Peyer's patch (tissue), 4 donors: ENCODE data around the gene CLEC2L. TPM values are rescaled to one million over a fixed set of nuclear protein-coding genes. Genes with fewer than 3 reads are reported as not detected.

ENCODE experiments used
- DNase-seq, 3 donors: peaks; one replicate each; pipeline ENCODE4 v3.0.0-alpha.2; 2017 to 2019
- H3K27ac ChIP-seq, 4 donors: fragments of 200-600 bp; sonication (generic); one replicate each; pipeline ENCODE4 v1.5.1; 2016 to 2019
- H3K27me3 ChIP-seq, 2 donors: fragments of 200-600 bp; sonication (generic); one replicate each; pipeline ENCODE4 v1.5.1; 2019
- H3K36me3 ChIP-seq, 3 donors: fragments of 200-600 bp; sonication (generic); one replicate each; pipeline ENCODE4 v1.5.1; 2016 to 2019
- H3K4me1 ChIP-seq, 4 donors: fragments of 200-600 bp; sonication (generic); one replicate each; pipeline ENCODE4 v1.5.1; 2016 to 2019
- H3K4me3 ChIP-seq, 4 donors: fragments of 200-600 bp; sonication (generic); 1 replicate in 3 of 4; 2 replicates in 1 of 4; pipeline ENCODE4 v1.5.1; 2016 to 2019; ENCODE audit warnings: mild to moderate bottlenecking in 1 of 4
- H3K9me3 ChIP-seq, 4 donors: fragments of 200-600 bp; sonication (generic); one replicate each; pipeline ENCODE4 v1.5.1; 2016 to 2019; ENCODE audit warnings: mild to moderate bottlenecking in 1 of 4
- CTCF ChIP-seq, 6 experiments: fragments of 450-650 bp in 4 of 6; fragments of 200-600 bp in 2 of 6; sonication (generic) in 1 of 6; IDR thresholded peaks; one replicate each; pipeline ENCODE4 v1.5.1; 2017 to 2019; ENCODE audit warnings: antibody characterized with exemption in 6 of 6, mild to moderate bottlenecking in 3 of 6, moderate library complexity in 1 of 6
- POLR2A ChIP-seq, 2 donors: fragments of 450-650 bp; IDR thresholded peaks; one replicate each; pipeline ENCODE4 v1.5.1; 2017; ENCODE audit warnings: antibody characterized with exemption in 2 of 2, mild to moderate bottlenecking in 2 of 2, moderate library complexity in 2 of 2
- total RNA-seq, 4 donors: library from RNA; depleted of rRNA; stranded (reverse); fragments of >200 nt; gene quantifications; one replicate each; pipeline ENCODE4 v1.1.0, GENCODE V29; 2016

Gene CLEC2L
- total RNA-seq, 4 donors from 2014 or later: not detected

GRCh38 chr7:139572704-139573385 is 49.4 kb downstream of the CLEC2L start:
- no peak for DNase-seq
- no peaks in the 10 kb centered on the region for H3K9me3 ChIP-seq
- H3K27me3 ChIP-seq: no peaks in the 10 kb centered on the region
- no peaks in the 10 kb centered on the region for H3K4me1 ChIP-seq
- H3K36me3 ChIP-seq: peaks cover 0 to 60% (median 0%) of the 10 kb centered on the region in 3 donors
- no peak overlapping the region for H3K4me3 ChIP-seq
- no peak overlapping the region for H3K27ac ChIP-seq
- TF ChIP-seq POLR2A (IDR thresholded peaks at IDR 0.05) (no peak), CTCF (IDR thresholded peaks at IDR 0.05) (no peak)

- H3K4me1 ChIP-seq: no peaks in the 10 kb centered on the region
- TF ChIP-seq CTCF (IDR thresholded peaks at IDR 0.05): no peak
- DNase-seq: no peak
- no peak overlapping the region for H3K4me3 ChIP-seq
- peaks cover 0 to 67% (median 0%) of the 10 kb centered on the region in 3 donors for H3K36me3 ChIP-seq
- H3K27me3 ChIP-seq: no peaks in the 10 kb centered on the region
- no peaks in the 10 kb centered on the region for H3K9me3 ChIP-seq
- H3K27ac ChIP-seq: no peak overlapping the region
These were observed 50.4 kb downstream of the CLEC2L start for GRCh38 chr7:139573871-139574270.

GRCh38 chr7:139574618-139575337 is 51.3 kb downstream of the CLEC2L start:
- no peak for DNase-seq
- Histone ChIP-seq H3K27me3 (no peaks in the 10 kb centered on the region), H3K27ac (no peak overlapping the region), H3K36me3 (peaks cover 0 to 61% (median 0%) of the 10 kb centered on the region in 3 donors), H3K4me1 (no peaks in the 10 kb centered on the region), H3K9me3 (no peaks in the 10 kb centered on the region), H3K4me3 (no peak overlapping the region)
- TF ChIP-seq POLR2A (IDR thresholded peaks at IDR 0.05) (no peak), CTCF (IDR thresholded peaks at IDR 0.05) (no peak)

GRCh38 chr7:139575338-139575680 is 51.8 kb downstream of the CLEC2L start:
- Histone ChIP-seq H3K27me3 (no peaks in the 10 kb centered on the region), H3K9me3 (no peaks in the 10 kb centered on the region), H3K4me3 (no peak overlapping the region), H3K27ac (no peak overlapping the region), H3K36me3 (peaks cover 0 to 61% (median 0%) of the 10 kb centered on the region in 3 donors), H3K4me1 (no peaks in the 10 kb centered on the region)
- TF ChIP-seq POLR2A (IDR thresholded peaks at IDR 0.05) (no peak), CTCF (IDR thresholded peaks at IDR 0.05) (no peak)
- DNase-seq: no peak

GRCh38 chr7:139576179-139576973 is 52.9 kb downstream of the CLEC2L start:
- no peak overlapping the region for H3K4me3 ChIP-seq
- DNase-seq: no peak
- no peak overlapping the region for H3K27ac ChIP-seq
- no peaks in the 10 kb centered on the region for H3K9me3 ChIP-seq
- peaks cover 0 to 71% (median 0%) of the 10 kb centered on the region in 3 donors for H3K36me3 ChIP-seq
- no peaks in the 10 kb centered on the region for H3K4me1 ChIP-seq
- TF ChIP-seq CTCF (IDR thresholded peaks at IDR 0.05): no peak
- no peak for TF ChIP-seq POLR2A (IDR thresholded peaks at IDR 0.05)
- no peaks in the 10 kb centered on the region for H3K27me3 ChIP-seq
